ENCODE results near the gene UBE3A.

DNA sequence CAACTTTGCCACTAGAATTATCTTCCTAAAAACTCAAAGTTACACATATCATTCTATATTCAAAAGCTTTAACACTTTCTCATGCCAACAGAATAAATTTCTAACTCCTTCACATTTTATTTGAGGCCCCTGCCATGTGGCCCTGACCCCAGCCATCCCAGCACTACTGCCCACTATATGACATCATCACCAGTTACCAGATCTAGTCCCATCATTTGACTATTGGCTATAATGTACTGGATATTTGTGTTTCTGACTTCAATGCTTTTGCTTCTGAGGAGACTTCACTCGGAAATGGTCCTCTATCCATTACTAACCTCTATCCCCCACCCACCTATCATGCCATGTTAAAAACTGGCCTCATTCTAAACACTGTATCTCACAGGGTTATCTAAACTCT is 23.6 kb downstream of the UBE3A start:
- TF ChIP-seq, protein P1, sequence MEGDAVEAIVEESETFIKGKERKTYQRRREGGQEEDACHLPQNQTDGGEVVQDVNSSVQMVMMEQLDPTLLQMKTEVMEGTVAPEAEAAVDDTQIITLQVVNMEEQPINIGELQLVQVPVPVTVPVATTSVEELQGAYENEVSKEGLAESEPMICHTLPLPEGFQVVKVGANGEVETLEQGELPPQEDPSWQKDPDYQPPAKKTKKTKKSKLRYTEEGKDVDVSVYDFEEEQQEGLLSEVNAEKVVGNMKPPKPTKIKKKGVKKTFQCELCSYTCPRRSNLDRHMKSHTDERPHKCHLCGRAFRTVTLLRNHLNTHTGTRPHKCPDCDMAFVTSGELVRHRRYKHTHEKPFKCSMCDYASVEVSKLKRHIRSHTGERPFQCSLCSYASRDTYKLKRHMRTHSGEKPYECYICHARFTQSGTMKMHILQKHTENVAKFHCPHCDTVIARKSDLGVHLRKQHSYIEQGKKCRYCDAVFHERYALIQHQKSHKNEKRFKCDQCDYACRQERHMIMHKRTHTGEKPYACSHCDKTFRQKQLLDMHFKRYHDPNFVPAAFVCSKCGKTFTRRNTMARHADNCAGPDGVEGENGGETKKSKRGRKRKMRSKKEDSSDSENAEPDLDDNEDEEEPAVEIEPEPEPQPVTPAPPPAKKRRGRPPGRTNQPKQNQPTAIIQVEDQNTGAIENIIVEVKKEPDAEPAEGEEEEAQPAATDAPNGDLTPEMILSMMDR (IDR thresholded peaks at IDR 0.05): no peak
- no peak for TF ChIP-seq POLR2A (IDR thresholded peaks at IDR 0.05)

Measured in lower leg skin (tissue), 3 donors.